ENCODE data around the gene MYO16. TPM values are rescaled to one million over a fixed set of nuclear protein-coding genes. Genes with fewer than 3 reads are reported as not detected.
"Not testable (repeated sequence)": the region's sequence is repeated elsewhere in the genome, so short reads cannot be mapped to it uniquely, and the experiment has no call there.

Gene MYO16
- total RNA-seq, 1 donor from 2014 or later, result 0.04 TPM

DNA sequence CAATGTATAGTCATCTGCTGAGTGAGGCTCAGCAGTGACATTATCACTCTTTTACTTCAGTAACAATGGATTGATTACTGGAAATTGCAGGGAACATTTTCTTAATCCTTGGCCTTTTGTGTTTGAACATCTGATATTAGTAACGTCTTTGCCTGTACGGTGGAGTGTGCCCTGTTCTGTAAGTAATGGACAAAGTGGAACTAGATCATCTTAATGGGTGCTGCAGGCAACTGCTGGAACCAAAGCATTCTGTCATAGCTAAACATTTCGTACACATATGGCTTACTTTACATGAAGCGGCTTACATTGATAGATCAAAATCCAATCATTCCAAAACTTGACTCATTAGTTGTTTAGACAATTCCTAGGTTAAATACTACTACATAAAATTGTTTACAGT, 114.1 kb downstream of the MYO16 start:
- no peak for ATAC-seq

DNA sequence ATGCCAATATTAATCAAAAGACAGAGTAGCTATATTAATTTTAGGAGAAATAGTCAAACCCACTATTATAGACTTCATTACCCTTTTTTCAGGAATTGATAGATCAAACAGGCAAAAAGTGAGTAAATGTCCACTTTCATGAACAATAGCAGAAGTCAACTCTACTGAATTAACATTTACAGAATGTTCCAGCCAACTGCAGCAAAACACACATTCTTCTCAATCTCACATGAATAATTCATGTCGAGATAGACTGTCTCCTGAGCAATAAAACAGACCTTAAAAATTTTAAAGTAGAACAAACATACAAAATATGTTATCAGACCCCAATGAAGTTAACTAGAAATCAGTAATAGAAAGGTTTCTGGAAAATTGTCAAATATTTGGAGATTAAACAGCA, 118.4 kb downstream of the MYO16 start:
- ATAC-seq, result no peak

- ATAC-seq, result no peak
Observed at GRCh38 chr13:108752276-108752675, 122.9 kb downstream of the MYO16 start.

DNA sequence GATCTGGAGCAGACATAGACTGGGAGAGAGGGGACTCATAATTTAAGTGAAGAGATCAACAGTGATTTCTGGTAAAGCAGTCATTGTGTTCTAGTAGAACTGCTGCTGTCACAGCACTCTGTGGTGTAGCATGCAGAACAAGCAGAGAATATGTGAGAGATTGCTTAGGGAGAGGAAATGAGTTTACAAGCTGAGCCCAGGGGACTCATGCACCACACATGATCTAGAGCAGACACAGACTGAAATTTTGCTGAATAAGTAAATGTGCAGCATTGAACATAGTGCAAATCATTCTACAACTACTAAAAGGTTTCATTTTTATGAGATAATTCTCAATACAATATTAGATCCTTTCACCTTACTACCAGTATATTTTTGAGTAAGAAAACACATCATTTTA, 125.7 kb downstream of the MYO16 start:
- no peak for ATAC-seq

GRCh38 chr13:108760129-108760528, 130.7 kb downstream of the MYO16 start:
- no peak for ATAC-seq

GRCh38 chr13:108760541-108760940, 131.1 kb downstream of the MYO16 start:
- no peak for ATAC-seq

GRCh38 chr13:108768035-108768434, 138.6 kb downstream of the MYO16 start:
- ATAC-seq, result no peak

DNA sequence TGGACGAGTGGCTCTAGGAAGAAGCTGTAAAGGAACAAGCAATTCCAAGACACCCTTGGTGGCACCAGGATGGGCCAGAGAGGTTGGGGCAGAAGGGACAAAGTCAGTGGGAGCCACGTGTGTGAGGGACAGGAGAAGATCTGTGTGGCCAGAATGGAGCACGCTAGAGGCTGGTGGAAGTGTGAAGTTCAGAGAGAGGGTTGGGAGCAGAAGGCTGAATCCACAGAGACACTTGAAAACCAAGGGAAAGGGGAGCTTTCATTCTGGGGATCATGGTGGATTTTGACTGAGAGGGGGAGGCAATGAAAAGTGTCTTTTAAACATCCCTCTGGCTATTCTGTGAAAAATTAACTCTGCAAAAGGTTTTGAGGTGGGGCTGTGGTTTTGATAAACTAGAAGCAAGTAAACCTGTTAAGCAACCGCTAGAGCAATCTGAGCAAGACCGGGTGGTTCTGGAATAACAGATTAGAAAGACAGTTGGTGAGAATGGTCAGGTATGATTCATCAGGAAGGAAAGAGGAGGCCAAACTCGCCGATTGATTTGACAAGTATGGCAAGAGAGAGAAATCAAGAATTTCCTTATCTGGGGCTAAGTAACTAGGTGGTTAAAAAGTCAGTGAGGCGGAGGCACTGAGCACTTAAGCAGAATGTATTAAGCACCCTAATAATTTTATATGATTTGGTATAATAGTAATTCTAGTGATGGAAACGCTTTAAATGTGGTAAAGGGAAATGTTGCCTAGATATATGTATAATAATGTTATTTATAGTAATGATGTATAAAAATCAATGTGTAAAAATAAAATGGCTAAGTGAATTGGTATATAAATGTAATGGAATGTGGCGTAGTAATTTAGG, 140.0 kb downstream of the MYO16 start:
- ATAC-seq, result no peak

DNA sequence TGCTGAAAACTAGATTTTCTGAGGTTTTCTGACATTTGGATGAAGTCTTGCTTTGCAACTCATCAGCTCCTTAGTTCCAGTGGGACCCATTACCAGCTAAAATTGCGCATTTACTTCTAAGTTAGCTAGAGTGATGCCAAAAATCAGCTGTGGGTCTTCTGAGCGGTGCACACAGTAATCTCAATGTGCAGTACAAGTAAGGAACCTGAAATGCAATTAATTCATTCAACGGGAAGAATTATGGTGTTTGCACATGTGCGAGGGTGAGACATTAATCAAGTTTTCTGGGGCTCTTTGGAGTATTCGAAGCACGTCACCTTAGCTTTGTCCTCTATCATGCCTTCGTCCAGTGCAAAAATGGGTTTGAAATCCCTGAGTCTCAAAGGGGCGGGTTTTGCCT, 146.2 kb downstream of the MYO16 start:
- no peak for ATAC-seq

DNA sequence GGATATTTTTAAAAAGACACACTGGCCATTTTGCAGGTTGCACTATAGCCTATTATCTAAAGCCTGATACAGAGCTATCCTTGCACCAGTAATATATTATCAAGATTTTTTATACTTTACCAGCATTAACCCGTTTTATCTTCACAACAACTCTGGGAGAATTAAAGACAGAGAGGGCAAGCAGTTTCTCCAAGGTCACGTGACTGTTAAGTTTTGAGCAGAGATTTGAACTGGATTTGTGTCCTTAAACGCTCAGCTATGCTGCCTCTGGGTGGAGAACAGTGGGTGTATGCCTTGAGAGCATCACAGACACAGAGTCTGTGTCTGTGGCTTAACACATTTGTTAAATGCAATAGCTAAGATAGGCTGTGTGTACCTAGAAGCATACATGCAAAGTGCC, 147.2 kb downstream of the MYO16 start:
- ATAC-seq, result no peak

- ATAC-seq, result no peak
Observed at GRCh38 chr13:108777421-108778420, 148.3 kb downstream of the MYO16 start.

DNA sequence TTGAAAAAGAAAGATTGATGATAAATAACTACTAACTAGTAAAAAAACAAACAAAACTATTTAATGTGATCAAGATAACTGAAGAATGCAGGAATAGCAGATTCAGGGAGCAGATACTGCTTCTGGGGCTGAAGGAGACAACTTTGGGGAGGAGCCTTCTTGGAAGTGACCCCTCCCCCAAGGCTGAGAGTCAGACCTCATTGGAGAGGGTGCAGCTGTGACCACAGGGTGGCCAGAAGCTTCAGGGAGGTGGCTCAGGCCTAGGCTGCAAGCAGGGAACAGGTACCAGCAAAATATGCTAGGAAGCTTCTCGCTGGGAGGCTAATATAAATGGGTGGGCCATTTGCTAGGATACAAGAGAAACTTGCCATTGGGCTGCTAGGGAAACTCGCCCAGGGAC, 149.9 kb downstream of the MYO16 start:
- no peak for ATAC-seq

DNA sequence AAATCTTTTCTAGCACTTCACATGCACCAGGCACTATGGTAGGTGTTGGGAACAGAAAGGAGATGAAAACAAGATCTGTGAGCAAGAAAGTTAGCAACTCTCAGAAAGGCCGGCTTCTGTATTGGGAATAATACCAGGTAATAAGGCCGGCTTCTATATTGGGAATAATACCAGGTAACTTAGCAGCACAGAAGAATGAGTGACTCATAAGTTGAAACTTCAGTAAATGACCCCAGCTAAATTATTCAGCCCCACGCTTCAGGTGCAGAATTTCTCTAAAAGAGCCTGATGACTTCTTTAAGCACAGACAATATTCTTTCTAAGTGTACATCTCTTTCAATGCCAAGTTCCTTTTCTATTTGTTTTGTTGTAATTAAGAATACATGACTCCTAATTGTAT, 151.3 kb downstream of the MYO16 start:
- ATAC-seq, result no peak

DNA sequence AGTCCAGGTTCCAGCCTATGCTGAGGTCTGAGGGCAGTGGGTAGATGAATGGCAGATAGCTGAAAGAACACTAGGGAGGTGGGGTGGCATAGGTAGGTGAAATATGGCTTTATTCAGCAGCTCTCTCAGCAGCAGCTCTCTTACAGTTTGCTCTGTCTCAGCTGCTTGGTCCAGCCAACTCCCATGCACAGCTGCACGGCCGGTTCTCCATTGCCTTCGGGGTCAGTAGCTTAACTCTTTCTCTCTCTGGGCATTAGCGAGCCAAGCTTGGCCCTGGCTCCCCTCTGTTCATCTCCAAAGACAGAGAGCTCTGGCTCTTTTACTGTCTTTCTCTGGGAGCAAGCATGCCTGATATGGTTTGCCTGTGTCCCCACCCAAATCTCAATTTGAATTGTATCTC, 151.9 kb downstream of the MYO16 start:
- ATAC-seq, result no peak

GRCh38 chr13:108782480-108782879, 153.1 kb downstream of the MYO16 start:
- ATAC-seq, result not testable (repeated sequence)

DNA sequence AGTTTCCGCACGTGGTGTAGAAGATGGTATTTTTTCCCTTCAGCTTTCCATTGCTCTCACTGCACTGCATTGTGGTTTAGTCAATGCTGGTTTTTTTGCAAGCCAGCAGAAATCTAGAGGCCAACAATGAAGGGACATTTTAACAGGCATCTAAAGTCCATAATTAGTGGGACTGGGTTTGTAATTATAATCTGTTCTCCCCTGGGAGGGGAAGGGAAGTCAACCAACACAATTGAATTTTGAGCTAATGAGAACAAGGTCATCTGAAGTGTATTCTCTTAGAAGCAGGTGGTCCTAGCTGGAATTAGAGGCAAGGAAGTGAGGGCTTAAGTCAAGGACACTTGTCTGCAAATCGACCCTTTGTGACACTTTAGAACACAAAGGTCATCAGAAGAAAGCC, 156.4 kb downstream of the MYO16 start:
- no peak for ATAC-seq

- no peak for ATAC-seq
Observed at GRCh38 chr13:108786456-108787200, 157.2 kb downstream of the MYO16 start.

- ATAC-seq, result no peak
Observed at GRCh38 chr13:108787700-108788414, 158.4 kb downstream of the MYO16 start.

- no peak for ATAC-seq
Observed at GRCh38 chr13:108789476-108789875, 160.1 kb downstream of the MYO16 start.

DNA sequence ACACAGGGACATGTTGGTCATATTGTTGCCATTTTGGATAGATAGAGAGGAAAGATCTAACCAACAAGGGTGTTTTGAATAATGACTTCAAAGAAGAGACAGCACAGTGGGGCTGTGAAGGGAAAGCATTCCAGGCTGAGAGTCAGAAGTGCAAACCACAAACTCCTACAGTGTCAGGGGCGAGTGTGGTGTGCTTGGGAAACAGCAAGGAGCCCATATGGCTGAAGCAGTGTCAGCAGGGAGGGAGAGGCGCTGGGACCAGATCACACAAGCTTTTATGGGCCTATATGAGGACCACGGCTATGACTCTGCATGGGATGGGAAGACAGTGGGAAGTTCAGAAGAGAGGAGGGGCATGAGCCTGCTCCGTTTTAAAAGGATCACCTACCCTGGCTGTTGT, 166.4 kb downstream of the MYO16 start:
- no peak for ATAC-seq

DNA sequence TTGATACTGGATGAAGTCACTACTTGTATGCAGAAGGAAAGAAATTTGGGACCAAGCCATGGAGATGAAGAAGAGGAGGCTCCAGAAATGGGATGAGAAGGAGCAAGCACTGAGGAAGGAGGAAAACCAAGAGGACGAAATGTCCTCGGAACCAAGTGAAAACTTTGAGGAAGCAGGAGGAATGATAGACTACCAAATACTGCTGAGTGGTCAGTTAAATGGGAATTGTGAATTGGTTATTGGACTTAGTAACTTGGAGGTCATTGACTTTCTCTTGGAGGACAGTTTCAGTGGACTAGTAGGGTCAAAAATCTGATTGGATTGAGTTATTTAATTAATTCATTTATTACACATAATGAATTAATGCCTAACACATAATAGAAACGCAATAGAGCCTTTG, 167.9 kb downstream of the MYO16 start:
- ATAC-seq, result no peak

- no peak for ATAC-seq
Observed at GRCh38 chr13:108807841-108808240, 178.4 kb downstream of the MYO16 start.
